ENCODE measurements around the gene ADGRE1.
"Not testable (repeated sequence)": the region's sequence is repeated elsewhere in the genome, so short reads cannot be mapped to it uniquely, and the experiment has no call there.

ADGRE1 gene

GRCh38 chr19:6887316-6887715 is at the start of gene ADGRE1:
TSS of gene ADGRE1 (plus strand) at chr19:6887579. CDS start at chr19:6887609, 30 bp downstream.
- in situ Hi-C loops (cut with HindIII; ENCODE audit: low sequenced_read_pairs): no loop called here

GRCh38 chr19:6838062-6838655 is 49.2 kb upstream of the ADGRE1 start:
- in situ Hi-C loops (cut with HindIII; ENCODE audit: low sequenced_read_pairs): no loop called here

GRCh38 chr19:6842871-6843607 is 44.3 kb upstream of the ADGRE1 start:
- in situ Hi-C loops (cut with HindIII; ENCODE audit: low sequenced_read_pairs): no loop called here

- in situ Hi-C loops (cut with HindIII; ENCODE audit: low sequenced_read_pairs): no loop called here
Observed at GRCh38 chr19:6847828-6848200, 39.6 kb upstream of the ADGRE1 start.

GRCh38 chr19:6848986-6849385 is 38.4 kb upstream of the ADGRE1 start:
- in situ Hi-C loops (cut with HindIII; ENCODE audit: low sequenced_read_pairs): no loop called here

GRCh38 chr19:6849876-6850275 is 37.5 kb upstream of the ADGRE1 start:
- in situ Hi-C loops (cut with HindIII; ENCODE audit: low sequenced_read_pairs): no loop called here

- in situ Hi-C loops (cut with HindIII; ENCODE audit: low sequenced_read_pairs): no loop called here
Observed at GRCh38 chr19:6851359-6851758, 36.0 kb upstream of the ADGRE1 start.

GRCh38 chr19:6852001-6852400 is 35.4 kb upstream of the ADGRE1 start:
- in situ Hi-C loops (cut with HindIII; ENCODE audit: low sequenced_read_pairs): no loop called here

- in situ Hi-C loops (cut with HindIII; ENCODE audit: low sequenced_read_pairs): no loop called here
Observed at GRCh38 chr19:6853868-6854267, 33.5 kb upstream of the ADGRE1 start.

GRCh38 chr19:6854758-6855157 is 32.6 kb upstream of the ADGRE1 start:
- in situ Hi-C loops (cut with HindIII; ENCODE audit: low sequenced_read_pairs): no loop called here

GRCh38 chr19:6856749-6857372 is 30.5 kb upstream of the ADGRE1 start:
- in situ Hi-C loops (cut with HindIII; ENCODE audit: low sequenced_read_pairs): no loop called here

- in situ Hi-C loops (cut with HindIII; ENCODE audit: low sequenced_read_pairs): no loop called here
Observed at GRCh38 chr19:6861683-6862286, 25.6 kb upstream of the ADGRE1 start.

- in situ Hi-C loops (cut with HindIII; ENCODE audit: low sequenced_read_pairs): no loop called here
Observed at GRCh38 chr19:6862673-6863078, 24.7 kb upstream of the ADGRE1 start.

GRCh38 chr19:6864325-6864940 is 22.9 kb upstream of the ADGRE1 start:
- in situ Hi-C loops (cut with HindIII; ENCODE audit: low sequenced_read_pairs): no loop called here

GRCh38 chr19:6865849-6866248 is 21.5 kb upstream of the ADGRE1 start:
- in situ Hi-C loops (cut with HindIII; ENCODE audit: low sequenced_read_pairs): no loop called here

- in situ Hi-C loops (cut with HindIII; ENCODE audit: low sequenced_read_pairs): no loop called here
Observed at GRCh38 chr19:6866741-6867151, 20.6 kb upstream of the ADGRE1 start.

GRCh38 chr19:6868351-6868750 is 19.0 kb upstream of the ADGRE1 start:
- in situ Hi-C loops (cut with HindIII; ENCODE audit: low sequenced_read_pairs): no loop called here

- in situ Hi-C loops (cut with HindIII; ENCODE audit: low sequenced_read_pairs): not testable (repeated sequence)
Observed at GRCh38 chr19:6869151-6869882, 18.1 kb upstream of the ADGRE1 start.

- in situ Hi-C loops (cut with HindIII; ENCODE audit: low sequenced_read_pairs): no loop called here
Observed at GRCh38 chr19:6873708-6874431, 13.5 kb upstream of the ADGRE1 start.

GRCh38 chr19:6875218-6875617 is 12.2 kb upstream of the ADGRE1 start:
- in situ Hi-C loops (cut with HindIII; ENCODE audit: low sequenced_read_pairs): no loop called here

Data from DLD1 (cell line).